ENCODE results near the gene RIPOR3. TPM values are rescaled to one million over a fixed set of nuclear protein-coding genes. Genes with fewer than 3 reads are reported as not detected.

Gene RIPOR3
- total and polyA plus RNA-seq, 9 of the 15 experiments (the other 6 are each of a cell fraction or from before 2014, with no cell fraction given): 3.3 to 62.7 (median 21.4) TPM

DNA sequence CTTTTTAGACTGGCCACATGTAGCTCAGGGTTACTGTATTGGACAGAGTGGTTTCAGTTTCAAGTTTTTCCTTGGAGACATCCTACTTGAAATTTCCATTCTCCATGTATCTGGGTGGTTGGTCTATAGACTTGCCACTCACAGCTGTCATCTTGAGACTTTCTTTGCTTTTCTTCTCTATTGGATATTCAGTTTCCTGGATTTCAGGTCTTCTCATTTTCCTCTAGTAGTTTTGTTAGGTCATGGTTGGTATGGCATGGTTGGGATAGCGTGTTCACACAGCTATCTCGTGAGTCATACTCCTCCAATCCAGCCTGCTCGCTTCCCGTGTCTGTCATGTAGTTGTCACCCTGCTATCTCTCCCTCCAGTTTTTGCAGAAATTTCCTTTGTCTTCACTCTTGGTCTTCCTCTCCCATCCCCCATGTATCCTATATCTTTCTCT is 132.8 kb downstream of the RIPOR3 start:
- CTCF ChIA-PET (ENCODE audit: low intra/inter-chr PET ratio): no interaction called here
- H3K9me1 ChIP-seq (ENCODE audit: control insufficient read depth, insufficient read depth, low read length): no peaks in the 10 kb centered on the region
- in situ Hi-C loops (cut with MboI) (no loop called here), intact Hi-C loops (cut with micrococcal nuclease) (loop anchor here (2.0 kb wide), 1 partner anchor 46 kb away; no protein-coding TSS in a partner anchor)
- POLR2A ChIA-PET: interaction anchor here (0.6 to 2.0 kb wide), 12 partner anchors 8 to 219 kb away, joined by 3 to 10 read pairs (median 4); no protein-coding TSS in a partner anchor
- H4K20me1 ChIP-seq (replicated peaks; ENCODE audit: control insufficient read depth, insufficient read depth, low read length): no peaks in the 10 kb centered on the region; the same call in 1 of the 2 replicates
- no peaks in the 10 kb centered on the region for H3K9me3 ChIP-seq (replicated peaks; ENCODE audit: control insufficient read depth, insufficient read depth, low read depth, low read length)
- H3K27ac ChIP-seq (ENCODE audit: extremely low read depth, low read depth, low read length): peak overlapping the region; percentile 85
- H3K4me3 ChIP-seq: no peak overlapping the region
- FAIRE-seq (peak; percentile 96), ATAC-seq (peak; percentile 95), DNase-seq (ENCODE audit: extremely low read depth in 1 of 4, low spot score in 3 of 4) (peak; percentile 63 to 89 (median 76))
- 5% methylated on average over 4 of the region's 4 CpGs for WGBS (ENCODE audit: insufficient coverage, low coverage, missing lambda C conversion rate)
- no peaks in the 10 kb centered on the region for H3K27me3 ChIP-seq (ENCODE audit: control insufficient read depth in 2 of 2, insufficient read depth in 2 of 2, low read length in 2 of 2)
- peak overlapping the region in 1 of 2 experiments; percentile 51; a peak in 2 of 4 replicates for H3K9ac ChIP-seq (ENCODE audit: insufficient read depth in 1 of 2, low read depth in 2 of 2, low read length in 2 of 2)
- peaks cover 4 to 7% of the 10 kb centered on the region in 2 experiments; a peak in 4 of 5 replicates for H3K4me1 ChIP-seq (replicated peaks in 1 of 2; ENCODE audit: control insufficient read depth in 2 of 2, insufficient read depth in 2 of 2, low read length in 2 of 2)
- 0 out of 2 replicates have a peak overlapping the region, but pooled peaks have one; percentile 29 for H2AFZ ChIP-seq (ENCODE audit: low read depth, low read length)
- H3K4me2 ChIP-seq (ENCODE audit: insufficient read depth, low read length): peak overlapping the region; percentile 64
- H3K36me3 ChIP-seq (ENCODE audit: control insufficient read depth, insufficient read depth, low read length): peaks cover 51% of the 10 kb centered on the region
- no TSS peak for BruUV-seq (replicated peaks)
- peaks cover 74% of the 10 kb centered on the region for H3K79me2 ChIP-seq (ENCODE audit: control insufficient read depth, insufficient read depth, low read length)
- TF ChIP-seq, protein P1, sequence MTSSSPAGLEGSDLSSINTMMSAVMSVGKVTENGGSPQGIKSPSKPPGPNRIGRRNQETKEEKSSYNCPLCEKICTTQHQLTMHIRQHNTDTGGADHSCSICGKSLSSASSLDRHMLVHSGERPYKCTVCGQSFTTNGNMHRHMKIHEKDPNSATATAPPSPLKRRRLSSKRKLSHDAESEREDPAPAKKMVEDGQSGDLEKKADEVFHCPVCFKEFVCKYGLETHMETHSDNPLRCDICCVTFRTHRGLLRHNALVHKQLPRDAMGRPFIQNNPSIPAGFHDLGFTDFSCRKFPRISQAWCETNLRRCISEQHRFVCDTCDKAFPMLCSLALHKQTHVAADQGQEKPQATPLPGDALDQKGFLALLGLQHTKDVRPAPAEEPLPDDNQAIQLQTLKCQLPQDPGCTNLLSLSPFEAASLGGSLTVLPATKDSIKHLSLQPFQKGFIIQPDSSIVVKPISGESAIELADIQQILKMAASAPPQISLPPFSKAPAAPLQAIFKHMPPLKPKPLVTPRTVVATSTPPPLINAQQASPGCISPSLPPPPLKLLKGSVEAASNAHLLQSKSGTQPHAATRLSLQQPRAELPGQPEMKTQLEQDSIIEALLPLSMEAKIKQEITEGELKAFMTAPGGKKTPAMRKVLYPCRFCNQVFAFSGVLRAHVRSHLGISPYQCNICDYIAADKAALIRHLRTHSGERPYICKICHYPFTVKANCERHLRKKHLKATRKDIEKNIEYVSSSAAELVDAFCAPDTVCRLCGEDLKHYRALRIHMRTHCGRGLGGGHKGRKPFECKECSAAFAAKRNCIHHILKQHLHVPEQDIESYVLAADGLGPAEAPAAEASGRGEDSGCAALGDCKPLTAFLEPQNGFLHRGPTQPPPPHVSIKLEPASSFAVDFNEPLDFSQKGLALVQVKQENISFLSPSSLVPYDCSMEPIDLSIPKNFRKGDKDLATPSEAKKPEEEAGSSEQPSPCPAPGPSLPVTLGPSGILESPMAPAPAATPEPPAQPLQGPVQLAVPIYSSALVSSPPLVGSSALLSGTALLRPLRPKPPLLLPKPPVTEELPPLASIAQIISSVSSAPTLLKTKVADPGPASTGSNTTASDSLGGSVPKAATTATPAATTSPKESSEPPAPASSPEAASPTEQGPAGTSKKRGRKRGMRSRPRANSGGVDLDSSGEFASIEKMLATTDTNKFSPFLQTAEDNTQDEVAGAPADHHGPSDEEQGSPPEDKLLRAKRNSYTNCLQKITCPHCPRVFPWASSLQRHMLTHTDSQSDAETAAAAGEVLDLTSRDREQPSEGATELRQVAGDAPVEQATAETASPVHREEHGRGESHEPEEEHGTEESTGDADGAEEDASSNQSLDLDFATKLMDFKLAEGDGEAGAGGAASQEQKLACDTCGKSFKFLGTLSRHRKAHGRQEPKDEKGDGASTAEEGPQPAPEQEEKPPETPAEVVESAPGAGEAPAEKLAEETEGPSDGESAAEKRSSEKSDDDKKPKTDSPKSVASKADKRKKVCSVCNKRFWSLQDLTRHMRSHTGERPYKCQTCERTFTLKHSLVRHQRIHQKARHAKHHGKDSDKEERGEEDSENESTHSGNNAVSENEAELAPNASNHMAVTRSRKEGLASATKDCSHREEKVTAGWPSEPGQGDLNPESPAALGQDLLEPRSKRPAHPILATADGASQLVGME (CRISPR knock-in tag; IDR thresholded peaks at IDR 0.05): no peak
- TF ChIP-seq MLLT1 (IDR thresholded peaks at IDR 0.05) (peak; percentile 36 to 42; a peak in 2 of 4 replicates), TBL1XR1 (IDR thresholded peaks at IDR 0.05; ENCODE audit: low read length in 2 of 2) (peak in 1 of 2 experiments; percentile 77; a peak in 2 of 4 replicates), DDX20 (tag; IDR thresholded peaks at IDR 0.05; ENCODE audit: low read depth) (no peak), ATF1 (CRISPR knock-in tag; IDR thresholded peaks at IDR 0.05) (no peak), ATF1 (tag; IDR thresholded peaks at IDR 0.05) (peak; percentile 72), DNMT1 (IDR thresholded peaks at IDR 0.05) (no peak), CBX8 (IDR thresholded peaks at IDR 0.05; ENCODE audit: borderline replicate concordance, extremely low read depth, low read depth, low read length, poor library complexity, severe bottlenecking) (no peak), HDAC3 (IDR thresholded peaks at IDR 0.05; ENCODE audit: borderline replicate concordance, partially characterized antibody) (no peak), DMBX1 (CRISPR knock-in tag; IDR thresholded peaks at IDR 0.05; ENCODE audit: borderline replicate concordance) (0 out of 2 replicates have a peak, but pooled peaks have one; percentile 39), PPARD (CRISPR knock-in tag; IDR thresholded peaks at IDR 0.05) (no peak), MECOM (CRISPR knock-in tag; IDR thresholded peaks at IDR 0.05) (peak; percentile 49; the same call in 1 of the 2 replicates)

Measured in K562 (cell line).